Measurements from ENCODE around the gene GJB2.

GRCh38 chr13:20181188-20181587 lies 11.6 kb downstream of the GJB2 start:
- no peak for TF ChIP-seq EZH2 (IDR thresholded peaks at IDR 0.05; ENCODE audit: borderline replicate concordance, control insufficient read depth, low read depth, low read length)
- TF ChIP-seq, protein P1, sequence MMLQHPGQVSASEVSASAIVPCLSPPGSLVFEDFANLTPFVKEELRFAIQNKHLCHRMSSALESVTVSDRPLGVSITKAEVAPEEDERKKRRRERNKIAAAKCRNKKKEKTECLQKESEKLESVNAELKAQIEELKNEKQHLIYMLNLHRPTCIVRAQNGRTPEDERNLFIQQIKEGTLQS (IDR thresholded peaks at IDR 0.05; ENCODE audit: borderline replicate concordance, extremely low read depth, low read depth, low read length), result no peak
- TF ChIP-seq USF2 (IDR thresholded peaks at IDR 0.05; ENCODE audit: borderline replicate concordance, low read depth, low read length), result no peak
- TF ChIP-seq CTCF (IDR thresholded peaks at IDR 0.05 in 2 of 3, conservative IDR thresholded peaks at IDR 0.05 in 1 of 3; ENCODE audit: control insufficient read depth in 2 of 3, extremely low read depth in 1 of 3, insufficient read depth in 1 of 3, low read depth in 3 of 3, low read length in 3 of 3), result no peak
- no peak for TF ChIP-seq CBX5 (IDR thresholded peaks at IDR 0.05; ENCODE audit: low read depth)
- TF ChIP-seq PAX8 (IDR thresholded peaks at IDR 0.05), result no peak
- no peak for TF ChIP-seq JUND (IDR thresholded peaks at IDR 0.05; ENCODE audit: low read depth, low read length)
- no peak for TF ChIP-seq POLR2AphosphoS5 (IDR thresholded peaks at IDR 0.05; ENCODE audit: low read length)
- TF ChIP-seq IRF3 (IDR thresholded peaks at IDR 0.05), result no peak

Data from GM12878 (cell line).